OCI-LY1 (cell line): ENCODE measurements around the gene ADIPOR1.

Experiments
- CTCF ChIP-seq: fragments of 200-600 bp; sonication (generic), shearing (Covaris generic); IDR thresholded peaks from 2 replicates; pipeline ENCODE4 v1.5.1; 2017; ENCODE audit warnings: mild to moderate bottlenecking, antibody characterized with exemption, low read length, moderate library complexity, mixed read lengths
- EZH2 ChIP-seq: fragments of 200-600 bp; sonication (generic), shearing (Covaris generic); IDR thresholded peaks from 2 replicates; pipeline ENCODE4 v1.8.0; 2017; ENCODE audit warnings: borderline replicate concordance, mixed run types, mild to moderate bottlenecking, antibody characterized with exemption, low read length, moderate library complexity, mixed read lengths

DNA sequence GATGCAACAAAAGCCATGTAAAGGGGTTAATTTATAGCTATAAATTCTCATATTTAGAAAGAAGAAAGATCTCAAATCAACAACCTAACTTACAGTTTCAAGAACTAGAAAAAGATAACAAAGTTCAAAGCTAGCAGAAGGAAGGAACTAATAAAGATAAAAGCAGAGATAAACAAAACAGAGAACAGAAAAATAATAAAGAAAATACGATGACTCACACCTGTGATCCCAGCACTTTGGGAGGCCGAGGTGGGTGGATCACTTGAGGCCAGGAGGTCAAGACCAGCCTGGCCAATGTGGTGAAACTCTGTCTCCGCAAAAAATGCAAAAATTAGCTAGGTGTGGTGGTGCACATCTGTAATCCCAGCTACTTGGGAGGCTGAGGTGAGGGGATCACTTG is 36.6 kb upstream of the ADIPOR1 start:
- TF ChIP-seq CTCF (no peak), EZH2 (no peak)
